UCSD-AML1 (cell line): ENCODE measurements around the gene MT3.

Source experiments
- DNase-seq: peaks from one replicate; lab custom pipeline; 2025; ENCODE audit not compliant: unreplicated experiment; lab: John Stamatoyannopoulos, UW

MT3 gene

GRCh38 chr16:56628486-56629350 is 39.4 kb downstream of the MT3 start:
- DNase-seq, result no peak

- no peak for DNase-seq
These were observed 40.2 kb downstream of the MT3 start for GRCh38 chr16:56629531-56629930.

GRCh38 chr16:56630134-56630533 is 40.8 kb downstream of the MT3 start:
- DNase-seq, result no peak

GRCh38 chr16:56631197-56631596 is 41.9 kb downstream of the MT3 start:
- no peak for DNase-seq

GRCh38 chr16:56631832-56632155 is 42.5 kb downstream of the MT3 start:
- no peak for DNase-seq

- no peak for DNase-seq
These were observed 43.0 kb downstream of the MT3 start, which contains the start of gene MT1M for GRCh38 chr16:56632156-56632847. MT1M (plus strand) TSS chr16:56632659; CDS start chr16:56632732, 73 bp downstream.

GRCh38 chr16:56632848-56633365 is 43.6 kb downstream of the MT3 start:
- DNase-seq, result no peak

- DNase-seq, result no peak
These were observed 44.2 kb downstream of the MT3 start for GRCh38 chr16:56633535-56633934.

- no peak for DNase-seq
These were observed 45.5 kb downstream of the MT3 start for GRCh38 chr16:56634715-56635440.

- no peak for DNase-seq
These were observed 46.2 kb downstream of the MT3 start for GRCh38 chr16:56635441-56635967.

- DNase-seq, result no peak
These were observed 47.5 kb downstream of the MT3 start for GRCh38 chr16:56636616-56637413.

- DNase-seq, result no peak
These were observed 48.8 kb downstream of the MT3 start, which contains the start of gene MT1A for GRCh38 chr16:56637814-56638750. MT1A (plus strand) TSS chr16:56638666; CDS start chr16:56638739, 73 bp downstream.

GRCh38 chr16:56639045-56639444 is 49.7 kb downstream of the MT3 start:
- no peak for DNase-seq

- DNase-seq, result no peak
These were observed 50.7 kb downstream of the MT3 start for GRCh38 chr16:56640076-56640475.
